ENCODE results near the gene VEPH1.

GRCh38 chr3:157543501-157544035, 40.4 kb upstream of the VEPH1 start:
- TF ChIP-seq CTCF (optimal IDR thresholded peaks at IDR 0.05 in 1 of 3, IDR thresholded peaks at IDR 0.05 in 1 of 3, conservative IDR thresholded peaks at IDR 0.05 in 1 of 3; ENCODE audit: extremely low read depth in 1 of 3, insufficient read depth in 2 of 3, low read length in 3 of 3), result no peak
- no peak for TF ChIP-seq EZH2 (IDR thresholded peaks at IDR 0.05; ENCODE audit: low read length)
